Hepatocyte (in vitro differentiated cells): ENCODE results near the gene HRC. TPM values are rescaled to one million over a fixed set of nuclear protein-coding genes. Genes with fewer than 3 reads are reported as not detected.
"Not testable (repeated sequence)": the region's sequence is repeated elsewhere in the genome, so short reads cannot be mapped to it uniquely, and the experiment has no call there.

Experiments used
- DNase-seq: peaks from one replicate; pipeline ENCODE4 v3.0.0-alpha.2; 2016; ENCODE audit warnings: low spot score
- H2AFZ ChIP-seq: fragments of 200-600 bp; sonication (generic); 2 replicates; pipeline ENCODE4 v1.6.0; 2016; ENCODE audit warnings: antibody characterized with exemption, mild to moderate bottlenecking
- H3K27ac ChIP-seq: fragments of 200-600 bp; sonication (generic); 2 replicates; pipeline ENCODE4 v1.5.1; 2016; ENCODE audit warnings: mild to moderate bottlenecking
- H3K27me3 ChIP-seq: fragments of 200-600 bp; sonication (generic); 2 replicates; pipeline ENCODE4 v1.6.1; 2016
- H3K36me3 ChIP-seq: fragments of 200-600 bp; sonication (generic); replicated peaks from 2 replicates; pipeline ENCODE4 v1.5.1; 2016; ENCODE audit warnings: low read depth; ENCODE audit not compliant: insufficient read depth
- H3K4me1 ChIP-seq: fragments of 200-600 bp; sonication (generic); 2 replicates; pipeline ENCODE4 v1.5.1; 2016; ENCODE audit warnings: mild to moderate bottlenecking, moderate library complexity; ENCODE audit not compliant: insufficient read depth
- H3K4me2 ChIP-seq: fragments of 200-600 bp; sonication (generic); 2 replicates; pipeline ENCODE4 v1.6.0; 2016
- H3K4me3 ChIP-seq: fragments of 200-600 bp; sonication (generic); 2 replicates; pipeline ENCODE4 v1.5.1; 2016; ENCODE audit warnings: mild to moderate bottlenecking
- H3K79me2 ChIP-seq: fragments of 200-600 bp; sonication (generic); 2 replicates; pipeline ENCODE4 v1.6.0; 2017; ENCODE audit warnings: mild to moderate bottlenecking
- H3K9me2 ChIP-seq: fragments of 200-600 bp; sonication (generic); replicated peaks from 2 replicates; pipeline ENCODE4 v1.6.0; 2017; ENCODE audit warnings: mild to moderate bottlenecking; ENCODE audit not compliant: insufficient read depth
- H3K9me3 ChIP-seq: fragments of 200-600 bp; sonication (generic); 2 replicates; pipeline ENCODE4 v1.5.1; 2016; ENCODE audit warnings: low read depth, mild to moderate bottlenecking
- H4K20me1 ChIP-seq: fragments of 200-600 bp; sonication (generic); 2 replicates; pipeline ENCODE4 v1.6.0; 2016; ENCODE audit warnings: mild to moderate bottlenecking; ENCODE audit not compliant: insufficient read depth, poor library complexity, severe bottlenecking
- EZH2 ChIP-seq: fragments of 200-600 bp; sonication (generic); IDR thresholded peaks from 2 replicates; pipeline ENCODE4 v1.6.1; 2016; ENCODE audit warnings: antibody characterized with exemption, mild to moderate bottlenecking, borderline replicate concordance
- EZH2phosphoT487 ChIP-seq: fragments of 200-600 bp; sonication (generic); IDR thresholded peaks from one replicate; pipeline ENCODE4 v1.6.1; 2018; ENCODE audit warnings: antibody characterized with exemption, mild to moderate bottlenecking, low read depth, moderate library complexity; ENCODE audit not compliant: unreplicated experiment, severe bottlenecking
- WGBS: methylation state at CpG from one replicate; pipeline ENCODE4 v1.1.6; 2016; ENCODE audit warnings: low lambda C conversion rate; ENCODE audit errors: missing lambda C conversion rate; 5-methylcytosine and 5-hydroxymethylcytosine counted together
- polyA plus RNA-seq: library from polyadenylated mRNA; unstranded; fragments of >200 nt; fragmentation: Nextera tagmentation; extraction: Ambion mirVana; gene quantifications from 2 replicates; pipeline ENCODE4 v1.2.1, GENCODE V29; 2016
- total RNA-seq: library from RNA; depleted of rRNA; stranded (reverse); fragments of >200 nt; gene quantifications from 2 replicates; pipeline ENCODE4 v1.2.3, GENCODE V29; 2014
- TF ChIP-seq, protein P1 (sequence below): fragments of 200-600 bp; sonication (generic); IDR thresholded peaks from 2 replicates; pipeline ENCODE4 v1.5.1; 2016; ENCODE audit warnings: antibody characterized with exemption, mild to moderate bottlenecking; ENCODE audit not compliant: poor library complexity

HRC gene
- total and polyA plus RNA-seq, 2 experiments from 2014 or later = 0.48 to 0.50 TPM

DNA sequence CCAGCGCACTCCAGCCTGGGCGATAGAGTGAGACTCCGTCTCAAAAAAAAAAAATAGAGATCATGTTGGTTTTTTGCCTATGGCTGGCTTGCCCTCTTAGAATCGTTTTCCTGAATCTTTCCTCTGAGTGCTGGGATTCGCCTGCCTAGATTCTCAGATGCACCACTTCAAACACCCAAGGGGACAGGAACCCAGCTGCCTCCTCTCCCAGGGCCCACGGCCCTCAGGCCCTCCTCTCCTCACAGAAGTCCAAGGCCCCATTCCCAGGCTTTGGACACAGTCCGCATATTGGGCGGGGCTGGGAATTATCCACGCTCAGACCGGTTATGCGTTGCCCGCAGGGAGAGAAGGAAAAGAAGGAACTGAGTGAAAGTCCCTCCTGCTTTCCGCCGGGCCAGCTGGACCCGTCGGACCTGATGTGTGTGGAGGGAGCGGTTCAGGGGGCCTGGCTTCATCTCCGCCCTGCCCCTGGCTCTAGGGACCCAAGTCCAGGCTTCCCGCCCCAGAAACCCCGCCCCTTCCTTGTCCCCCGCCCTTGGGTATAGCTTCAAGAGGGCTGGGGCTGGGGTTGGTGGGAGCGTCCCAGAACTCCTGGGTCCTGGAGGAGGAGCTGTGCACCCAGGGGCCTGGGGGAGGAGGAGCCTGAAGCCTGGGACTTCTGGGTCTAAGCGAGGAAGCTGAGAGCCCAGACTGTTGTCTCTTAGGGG lies 30.0 kb downstream of the HRC start:
- peaks cover 7% of the 10 kb centered on the region for H3K27me3 ChIP-seq
- H3K36me3 ChIP-seq = no peaks in the 10 kb centered on the region
- H3K4me3 ChIP-seq = no peak overlapping the region
- TF ChIP-seq, protein P1, sequence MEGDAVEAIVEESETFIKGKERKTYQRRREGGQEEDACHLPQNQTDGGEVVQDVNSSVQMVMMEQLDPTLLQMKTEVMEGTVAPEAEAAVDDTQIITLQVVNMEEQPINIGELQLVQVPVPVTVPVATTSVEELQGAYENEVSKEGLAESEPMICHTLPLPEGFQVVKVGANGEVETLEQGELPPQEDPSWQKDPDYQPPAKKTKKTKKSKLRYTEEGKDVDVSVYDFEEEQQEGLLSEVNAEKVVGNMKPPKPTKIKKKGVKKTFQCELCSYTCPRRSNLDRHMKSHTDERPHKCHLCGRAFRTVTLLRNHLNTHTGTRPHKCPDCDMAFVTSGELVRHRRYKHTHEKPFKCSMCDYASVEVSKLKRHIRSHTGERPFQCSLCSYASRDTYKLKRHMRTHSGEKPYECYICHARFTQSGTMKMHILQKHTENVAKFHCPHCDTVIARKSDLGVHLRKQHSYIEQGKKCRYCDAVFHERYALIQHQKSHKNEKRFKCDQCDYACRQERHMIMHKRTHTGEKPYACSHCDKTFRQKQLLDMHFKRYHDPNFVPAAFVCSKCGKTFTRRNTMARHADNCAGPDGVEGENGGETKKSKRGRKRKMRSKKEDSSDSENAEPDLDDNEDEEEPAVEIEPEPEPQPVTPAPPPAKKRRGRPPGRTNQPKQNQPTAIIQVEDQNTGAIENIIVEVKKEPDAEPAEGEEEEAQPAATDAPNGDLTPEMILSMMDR = no peak
- no peak for TF ChIP-seq EZH2phosphoT487
- peak; percentile 59 for DNase-seq
- H3K27ac ChIP-seq = no peak overlapping the region
- H3K4me1 ChIP-seq = no peaks in the 10 kb centered on the region
- no peak overlapping the region for H2AFZ ChIP-seq
- H4K20me1 ChIP-seq = no peaks in the 10 kb centered on the region
- no peaks in the 10 kb centered on the region for H3K79me2 ChIP-seq
- H3K9me2 ChIP-seq = no peaks in the 10 kb centered on the region
- H3K9me3 ChIP-seq = no peaks in the 10 kb centered on the region
- H3K4me2 ChIP-seq = peak overlapping the region; percentile 53
- 42% methylated on average over 23 of the region's 23 CpGs for WGBS

DNA sequence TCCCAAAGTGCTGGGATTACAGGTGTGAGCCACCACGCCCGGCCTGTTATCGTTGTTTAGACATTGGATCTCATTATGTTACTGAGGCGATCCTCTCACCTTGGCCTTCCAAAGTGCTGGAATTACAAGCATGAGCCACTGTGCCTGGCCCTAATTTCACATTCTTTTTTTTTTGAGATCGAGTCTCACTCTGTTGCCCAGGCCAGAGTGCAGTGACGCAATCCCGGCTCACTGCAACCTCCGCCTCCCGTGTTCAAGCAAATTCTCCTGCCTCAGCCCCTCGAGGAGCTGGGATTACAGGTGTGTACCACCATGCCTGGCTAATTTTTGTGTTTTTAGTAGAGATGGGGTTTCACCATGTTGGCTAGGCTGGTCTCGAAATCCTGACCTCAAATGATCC lies 31.9 kb downstream of the HRC start:
- H3K9me2 ChIP-seq, DNase-seq, H2AFZ ChIP-seq, H3K36me3 ChIP-seq, H4K20me1 ChIP-seq, H3K79me2 ChIP-seq, H3K27ac ChIP-seq, H3K4me3 ChIP-seq, H3K27me3 ChIP-seq, H3K4me1 ChIP-seq, H3K9me3 ChIP-seq, H3K4me2 ChIP-seq: not testable (repeated sequence)
- WGBS = 95% methylated on average over 11 of the region's 11 CpGs

DNA sequence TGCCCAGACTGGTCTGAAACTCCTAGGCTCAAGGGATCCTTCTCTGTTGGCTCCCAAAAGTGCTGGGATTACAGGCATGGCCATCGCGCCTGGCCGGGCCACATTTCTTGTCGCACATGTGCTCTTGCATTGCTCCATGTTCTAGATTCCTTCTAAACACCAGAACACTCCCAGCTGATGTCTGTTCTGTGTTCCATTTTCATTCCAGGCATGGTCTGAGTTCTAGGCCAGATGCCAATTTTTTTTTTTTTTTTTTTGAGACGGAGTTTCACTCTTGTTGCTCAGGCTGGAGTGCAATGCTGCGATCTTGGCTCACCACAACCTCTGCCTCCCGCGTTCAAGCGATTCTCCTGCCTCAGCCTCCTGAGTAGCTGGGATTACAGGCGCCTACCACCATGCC lies 33.4 kb downstream of the HRC start:
- H3K4me2 ChIP-seq, DNase-seq, H3K36me3 ChIP-seq, H2AFZ ChIP-seq, H3K27me3 ChIP-seq, H3K4me3 ChIP-seq, H3K9me3 ChIP-seq, H3K9me2 ChIP-seq, H3K27ac ChIP-seq, H4K20me1 ChIP-seq, H3K79me2 ChIP-seq: not testable (repeated sequence)
- WGBS = 92% methylated on average over 10 of the region's 10 CpGs
- H3K4me1 ChIP-seq = peaks cover 11% of the 10 kb centered on the region

DNA sequence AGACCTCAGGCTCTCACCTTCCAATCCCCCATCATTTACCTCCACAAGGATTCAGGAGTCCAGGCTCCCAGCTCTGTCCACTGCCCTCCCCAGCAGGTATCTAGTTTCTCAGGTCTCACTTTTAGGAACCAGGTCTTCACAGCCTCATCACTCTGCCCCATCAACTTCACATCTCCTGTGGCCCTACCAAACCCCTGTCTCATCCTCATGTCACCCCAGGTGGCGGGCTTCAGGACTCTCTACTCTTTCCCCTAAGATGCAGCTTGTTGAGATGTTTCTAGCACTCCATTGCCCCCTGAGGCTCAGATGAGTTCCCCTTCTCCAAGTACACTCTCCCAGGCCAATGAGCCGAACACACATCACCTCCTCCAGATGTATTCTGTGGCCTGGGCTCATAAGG lies 34.3 kb downstream of the HRC start:
- H3K4me1 ChIP-seq = peaks cover 11% of the 10 kb centered on the region
- no peaks in the 10 kb centered on the region for H3K79me2 ChIP-seq
- 92% methylated on average over 2 of the region's 2 CpGs for WGBS
- no peaks in the 10 kb centered on the region for H3K9me2 ChIP-seq
- H4K20me1 ChIP-seq = no peaks in the 10 kb centered on the region
- H3K27me3 ChIP-seq = peaks cover 7% of the 10 kb centered on the region
- no peak overlapping the region for H2AFZ ChIP-seq
- H3K27ac ChIP-seq = no peak overlapping the region
- no peaks in the 10 kb centered on the region for H3K36me3 ChIP-seq
- no peak overlapping the region for H3K4me2 ChIP-seq
- H3K4me3 ChIP-seq = no peak overlapping the region
- TF ChIP-seq EZH2phosphoT487 (no peak), EZH2 (no peak)
- TF ChIP-seq, protein P1 = no peak
- DNase-seq = no peak
- H3K9me3 ChIP-seq = no peaks in the 10 kb centered on the region
